Dermis blood vessel endothelial cell (primary cell): ENCODE measurements around the gene MYBPC2. TPM values are rescaled to one million over a fixed set of nuclear protein-coding genes. Genes with fewer than 3 reads are reported as not detected.
A peak's percentile ranks its signal among the peaks of the same experiment; 100 is the strongest.

Source experiments
- DNase-seq: peaks from one replicate; pipeline ENCODE4 v3.0.0; 2010
- total RNA-seq: library from RNA; depleted of rRNA; stranded (reverse); fragments of >200 nt; gene quantifications from 2 replicates; pipeline ENCODE4 v1.2.3, GENCODE V29; 2014

Gene MYBPC2
- total RNA-seq, 1 donor from 2014 or later = not detected

- DNase-seq = no peak
These were observed 48.9 kb downstream of the MYBPC2 start for GRCh38 chr19:50481351-50482149.

GRCh38 chr19:50482271-50482855 is 49.7 kb downstream of the MYBPC2 start:
- DNase-seq = no peak

GRCh38 chr19:50482916-50483315 is 50.2 kb downstream of the MYBPC2 start:
- DNase-seq = no peak

- DNase-seq = no peak
These were observed 52.7 kb downstream of the MYBPC2 start for GRCh38 chr19:50485284-50485955.

GRCh38 chr19:50486823-50487515 is 54.3 kb downstream of the MYBPC2 start:
- peak; percentile 60 for DNase-seq

GRCh38 chr19:50488389-50489194 is 55.9 kb downstream of the MYBPC2 start:
- no peak for DNase-seq

DNA sequence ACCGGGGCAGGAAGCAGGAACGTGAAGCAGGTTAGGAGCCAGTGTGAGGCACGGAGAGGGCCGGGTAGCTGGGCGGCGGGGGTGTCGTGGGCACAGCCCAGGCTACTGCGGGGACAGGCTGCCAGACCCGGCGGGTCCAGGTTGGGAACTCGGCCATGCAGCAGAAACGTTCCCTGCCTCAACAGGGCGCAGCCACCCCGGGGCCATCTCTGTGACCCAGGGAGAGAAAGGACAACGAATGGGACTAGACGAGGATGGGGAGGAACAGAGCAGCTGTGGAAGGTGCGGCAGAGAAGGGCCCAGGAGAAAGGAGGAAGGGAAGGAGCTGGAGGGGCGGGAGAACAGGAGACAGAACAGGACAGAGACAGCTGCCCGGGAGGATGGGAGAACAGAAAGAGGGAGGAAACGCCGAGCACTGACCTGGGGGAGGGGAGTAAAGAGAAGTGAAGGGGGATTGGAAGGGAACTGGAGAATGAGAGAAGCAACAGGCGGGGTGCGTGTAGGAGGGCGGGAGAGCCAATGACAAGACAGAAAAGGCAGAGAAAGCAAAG is 56.8 kb downstream of the MYBPC2 start:
- no peak for DNase-seq

- DNase-seq = no peak
These were observed 57.7 kb downstream of the MYBPC2 start for GRCh38 chr19:50490411-50490811.

DNA sequence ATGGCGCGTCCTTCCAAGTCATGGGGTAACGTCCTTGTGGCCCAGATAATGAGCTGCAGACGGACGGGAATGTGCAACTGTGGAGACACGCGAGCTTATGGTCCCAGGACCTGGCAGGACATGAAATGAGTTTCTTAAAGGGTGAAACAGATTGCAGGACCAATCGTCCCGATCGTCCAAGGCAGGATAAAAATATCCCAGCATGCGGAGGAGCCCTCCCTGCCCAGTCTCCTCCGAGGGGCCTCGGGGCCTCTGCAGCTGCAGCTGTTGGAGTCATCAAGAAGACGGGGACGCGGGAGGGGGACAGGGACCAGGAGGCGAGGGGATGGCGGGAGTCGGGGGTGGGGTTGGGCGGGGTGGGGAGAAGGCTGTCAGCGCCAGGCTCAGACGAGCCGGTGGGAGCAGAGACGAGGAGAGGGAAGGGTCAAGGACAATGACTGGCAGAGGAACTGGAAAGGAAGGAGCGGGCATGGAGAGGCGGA is 58.3 kb downstream of the MYBPC2 start:
- DNase-seq = no peak

- DNase-seq = no peak
These were observed 59.8 kb downstream of the MYBPC2 start for GRCh38 chr19:50492303-50493052.

DNA sequence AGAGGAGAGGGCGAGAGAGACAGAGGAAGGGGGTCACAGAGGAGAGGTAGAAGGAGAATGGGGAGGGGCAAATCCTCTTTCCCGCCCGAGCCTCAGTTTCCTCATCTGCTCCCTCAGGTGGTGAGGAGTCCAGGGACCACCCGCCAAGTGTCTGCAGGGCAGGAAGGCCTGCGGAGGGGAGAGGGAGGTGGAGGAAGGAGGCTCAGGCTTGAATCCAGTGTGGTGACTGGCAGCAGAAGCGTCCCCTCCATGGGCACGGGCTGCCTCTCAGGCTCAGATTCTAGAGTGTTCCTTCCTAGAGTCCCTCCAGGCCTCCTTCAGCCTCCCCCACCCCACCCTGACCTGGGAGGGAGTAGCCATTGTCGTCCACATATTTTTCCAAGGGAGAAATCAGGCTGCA is 60.5 kb downstream of the MYBPC2 start:
- DNase-seq = no peak

- DNase-seq = no peak
These were observed 61.7 kb downstream of the MYBPC2 start for GRCh38 chr19:50494186-50495019.

GRCh38 chr19:50495020-50495531 is 62.4 kb downstream of the MYBPC2 start:
- no peak for DNase-seq

GRCh38 chr19:50496189-50497021 is 63.7 kb downstream of the MYBPC2 start:
- DNase-seq = no peak

- DNase-seq = no peak
These were observed 64.3 kb downstream of the MYBPC2 start for GRCh38 chr19:50497022-50497405.

GRCh38 chr19:50498219-50499056 is 65.7 kb downstream of the MYBPC2 start:
- no peak for DNase-seq

DNA sequence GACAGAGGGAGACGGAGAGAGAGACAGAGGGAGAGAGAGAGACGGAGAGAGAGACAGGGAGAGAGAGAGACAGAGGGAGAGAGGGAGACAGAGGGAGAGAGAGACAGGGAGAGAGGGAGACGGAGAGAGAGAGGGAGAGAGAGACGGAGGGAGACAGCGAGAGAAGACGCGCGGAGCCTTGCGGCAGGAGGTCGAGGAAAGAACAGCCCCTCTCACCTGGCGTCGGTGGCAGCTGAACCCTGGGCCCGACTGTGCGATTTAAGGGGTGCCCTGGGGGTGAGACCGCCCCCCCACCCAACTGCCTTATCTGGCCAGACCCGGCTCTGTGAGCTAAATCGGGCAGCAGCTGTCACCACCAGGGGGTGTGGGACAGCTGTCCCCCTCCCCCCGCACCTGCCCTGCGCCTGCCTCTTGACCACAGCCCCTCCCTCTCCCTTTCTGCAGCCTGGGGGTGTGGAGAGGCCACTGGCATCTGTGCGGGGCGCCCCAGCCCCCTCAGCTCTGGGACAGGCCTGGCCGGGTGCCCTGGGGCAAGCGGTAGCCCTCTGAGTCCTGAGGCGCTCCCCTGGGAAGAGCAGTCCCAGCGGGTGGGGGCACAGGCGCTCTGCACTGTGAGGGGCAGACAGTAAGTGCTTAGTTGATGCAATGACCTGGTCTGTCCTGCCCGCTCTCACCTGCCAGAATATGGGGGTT is 67.5 kb downstream of the MYBPC2 start:
- no peak for DNase-seq
